A673 (cell line): ENCODE measurements around the gene HDGFL2. TPM values are rescaled to one million over a fixed set of nuclear protein-coding genes. Genes with fewer than 3 reads are reported as not detected.

Source experiments
- BruUV-seq: library from RNA; stranded (reverse); fragments of 400-500 nt; replicated peaks from 2 replicates; lab custom pipeline; 2021; lab: Mats Ljungman, UMichigan
- CTCF ChIA-PET: fragments of 300-600 bp; sonication (Branson Sonifier 250); formaldehyde crosslinking; loops from one replicate; lab custom pipeline; 2022; ENCODE audit warnings: antibody characterized with exemption; lab: Charles Lee
- POLR2A ChIA-PET: fragments of 300-600 bp; sonication (Branson Sonifier 250); formaldehyde crosslinking; loops from one replicate; lab custom pipeline; 2022; ENCODE audit warnings: antibody characterized with exemption; ENCODE audit not compliant: low non-redundant PET; lab: Charles Lee
- DNase-seq: peaks from one replicate; pipeline ENCODE4 v3.0.0-alpha.2; 2015; ENCODE audit warnings: low spot score
- H3K27ac ChIP-seq: fragments of 200-600 bp; sonication (generic); 2 replicates; pipeline ENCODE4 v1.5.1; 2016; ENCODE audit warnings: mixed run types, low read depth, mild to moderate bottlenecking, mixed read lengths, antibody characterized with exemption, low read length; ENCODE audit not compliant: poor library complexity, severe bottlenecking
- H3K27me3 ChIP-seq: fragments of 200-600 bp; sonication (generic); replicated peaks from 2 replicates; pipeline ENCODE4 v1.6.1; 2017; ENCODE audit warnings: mixed run types, low read depth, mild to moderate bottlenecking, mixed read lengths, antibody characterized with exemption, low read length; ENCODE audit not compliant: insufficient read depth, poor library complexity
- H3K36me3 ChIP-seq: fragments of 200-600 bp; sonication (generic); 2 replicates; pipeline ENCODE4 v1.6.1; 2016; ENCODE audit warnings: mixed run types, mild to moderate bottlenecking, mixed read lengths, antibody characterized with exemption, low read length; ENCODE audit not compliant: insufficient read depth, poor library complexity, severe bottlenecking
- H3K4me1 ChIP-seq: fragments of 200-600 bp; sonication (generic); 2 replicates; pipeline ENCODE4 v1.6.1; 2017; ENCODE audit warnings: mixed run types, mild to moderate bottlenecking, mixed read lengths, antibody characterized with exemption, low read length; ENCODE audit not compliant: insufficient read depth, poor library complexity, severe bottlenecking
- H3K4me3 ChIP-seq: fragments of 200-600 bp; sonication (generic); 2 replicates; pipeline ENCODE4 v1.5.1; 2016; ENCODE audit warnings: low read depth, mixed run types, mild to moderate bottlenecking, mixed read lengths, low read length; ENCODE audit not compliant: poor library complexity, severe bottlenecking
- H3K9me3 ChIP-seq: fragments of 200-600 bp; sonication (generic); 2 replicates; pipeline ENCODE4 v1.6.1; 2016; ENCODE audit warnings: mixed run types, low read depth, mild to moderate bottlenecking, mixed read lengths, antibody characterized with exemption, low read length; ENCODE audit not compliant: poor library complexity, severe bottlenecking
- CTCF ChIP-seq: fragments of 300-800, 200-600 bp; sonication (generic); conservative IDR thresholded peaks from 2 replicates; pipeline ENCODE4 v1.5.1; 2017; ENCODE audit warnings: low read depth, mild to moderate bottlenecking, antibody characterized with exemption, low read length, moderate library complexity, mixed read lengths
- EZH2 ChIP-seq: fragments of 200-600 bp; sonication (generic); IDR thresholded peaks from 2 replicates; pipeline ENCODE4 v1.6.1; 2017; ENCODE audit warnings: borderline replicate concordance, low read depth, mild to moderate bottlenecking, mixed read lengths, antibody characterized with exemption, low read length; ENCODE audit not compliant: poor library complexity, severe bottlenecking
- intact Hi-C: fragments of 100-400 bp; cut with micrococcal nuclease; formaldehyde crosslinking; loops from one replicate; pipeline ENCODE4 v1.10.0; 2022; ENCODE audit not compliant: unreplicated experiment
- total RNA-seq: library from RNA; stranded (reverse); gene quantifications from 2 replicates; pipeline ENCODE4 v1.2.3, GENCODE V29; 2021

HDGFL2 gene
- total RNA-seq, 1 experiment from 2014 or later = 89.6 TPM

GRCh38 chr19:4494691-4495064 lies 22.6 kb downstream of the HDGFL2 start:
- TF ChIP-seq EZH2 (no peak), CTCF (no peak)
- H3K36me3 ChIP-seq = peaks cover 41% of the 10 kb centered on the region
- no peaks in the 10 kb centered on the region for H3K9me3 ChIP-seq
- no peaks in the 10 kb centered on the region for H3K4me1 ChIP-seq
- H3K27ac ChIP-seq = no peak overlapping the region
- POLR2A ChIA-PET = no interaction called here
- no TSS peak for BruUV-seq
- no peak overlapping the region for H3K4me3 ChIP-seq
- CTCF ChIA-PET = no interaction called here
- no peak for DNase-seq
- no peaks in the 10 kb centered on the region for H3K27me3 ChIP-seq
- intact Hi-C loops = no loop called here

GRCh38 chr19:4495471-4495870 lies 23.4 kb downstream of the HDGFL2 start:
- no peaks in the 10 kb centered on the region for H3K4me1 ChIP-seq
- CTCF ChIA-PET = no interaction called here
- no peaks in the 10 kb centered on the region for H3K9me3 ChIP-seq
- H3K36me3 ChIP-seq = peaks cover 39% of the 10 kb centered on the region
- TF ChIP-seq CTCF (no peak), EZH2 (no peak)
- no peak overlapping the region for H3K27ac ChIP-seq
- DNase-seq = no peak
- POLR2A ChIA-PET = no interaction called here
- no TSS peak for BruUV-seq
- intact Hi-C loops = no loop called here
- no peak overlapping the region for H3K4me3 ChIP-seq
- H3K27me3 ChIP-seq = no peaks in the 10 kb centered on the region

GRCh38 chr19:4496304-4496703 lies 24.2 kb downstream of the HDGFL2 start:
- intact Hi-C loops = no loop called here
- H3K27me3 ChIP-seq = no peaks in the 10 kb centered on the region
- no peaks in the 10 kb centered on the region for H3K9me3 ChIP-seq
- H3K4me3 ChIP-seq = no peak overlapping the region
- no peak for TF ChIP-seq EZH2
- TF ChIP-seq CTCF = no peak
- H3K4me1 ChIP-seq = no peaks in the 10 kb centered on the region
- POLR2A ChIA-PET = interaction anchor here (0.6 kb wide), 1 partner anchor 129 kb away, joined by 3 read pairs; no protein-coding TSS in a partner anchor
- H3K27ac ChIP-seq = no peak overlapping the region
- BruUV-seq = no TSS peak
- CTCF ChIA-PET = no interaction called here
- no peak for DNase-seq
- H3K36me3 ChIP-seq = peaks cover 35% of the 10 kb centered on the region
